Activated B cell treated with CpG ODN at 0.5 μM for 24 hours (primary cell): ENCODE results near the gene TBX21. TPM values are rescaled to one million over a fixed set of nuclear protein-coding genes. Genes with fewer than 3 reads are reported as not detected.
A peak's percentile ranks its signal among the peaks of the same experiment; 100 is the strongest.

Experiments
- ATAC-seq: fragments of 200-7000 bp; cut with Tn5 transposase; one replicate; pipeline ENCODE4 v1.10.0; 2021; ENCODE audit warnings: low read depth, mild to moderate bottlenecking, moderate library complexity
- CTCF ChIA-PET: fragments of 350-600 bp; sonication (Branson Sonifier 250); formaldehyde crosslinking; loops from one replicate; lab custom pipeline; 2021; ENCODE audit warnings: antibody characterized with exemption; lab: Charles Lee
- POLR2A ChIA-PET: fragments of 350-600 bp; sonication (Branson Sonifier 250); formaldehyde crosslinking; loops from one replicate; lab custom pipeline; 2021; ENCODE audit warnings: antibody characterized with exemption; lab: Charles Lee
- DNase-seq: peaks from one replicate; pipeline ENCODE4 v3.0.0; 2022
- H3K27ac Mint-ChIP-seq: one replicate; pipeline ENCODE4 v1.8.0; 2020; ENCODE audit warnings: mixed read lengths
- H3K27me3 Mint-ChIP-seq: one replicate; pipeline ENCODE4 v1.8.0; 2021; ENCODE audit warnings: mixed read lengths
- H3K36me3 Mint-ChIP-seq: one replicate; pipeline ENCODE4 v1.8.0; 2021; ENCODE audit warnings: low read depth, mixed read lengths
- H3K4me1 Mint-ChIP-seq: one replicate; pipeline ENCODE4 v1.8.0; 2021; ENCODE audit warnings: mixed read lengths
- H3K4me3 Mint-ChIP-seq: one replicate; pipeline ENCODE4 v1.8.0; 2020; ENCODE audit warnings: mild to moderate bottlenecking, mixed read lengths
- H3K9me3 Mint-ChIP-seq: one replicate; pipeline ENCODE4 v1.8.0; 2020; ENCODE audit warnings: mixed read lengths
- CTCF ChIP-seq: fragments of 200-600 bp; IDR thresholded peaks from one replicate; pipeline ENCODE4 v1.8.0; 2022; ENCODE audit warnings: antibody characterized with exemption, mild to moderate bottlenecking
- intact Hi-C: fragments of 100-400 bp; cut with micrococcal nuclease; formaldehyde crosslinking; loops from one replicate; pipeline ENCODE4 v1.15.1; 2024
- total RNA-seq: library from RNA; stranded (reverse); gene quantifications from 2 replicates; pipeline ENCODE4 v1.2.3, GENCODE V29; 2022

Gene TBX21
- total RNA-seq, 1 donor from 2014 or later = 3.8 TPM

- ChIA-PET CTCF (interaction anchor here (2.9 kb wide), 1 partner anchor 30 kb away, joined by 10 read pairs; the partner anchor contains the start of gene TBX21), POLR2A (interaction anchor here (0.7 to 3.7 kb wide), 8 partner anchors 9 to 33 kb away, joined by 3 to 15 read pairs (median 6); partner anchors contain the start of genes TBKBP1 and TBX21)
- TF ChIP-seq CTCF = no peak
- intact Hi-C loops = no loop called here
- Mint-ChIP-seq H3K4me1 (peaks cover 65% of the 10 kb centered on the region), H3K36me3 (no peaks in the 10 kb centered on the region), H3K9me3 (no peaks in the 10 kb centered on the region), H3K4me3 (peak overlapping the region; percentile 73), H3K27ac (peak overlapping the region; percentile 65), H3K27me3 (no peaks in the 10 kb centered on the region)
- DNase-seq = no peak
- ATAC-seq = peak; percentile 54
Measured at GRCh38 chr17:47703191-47703591, 29.8 kb upstream of the TBX21 start.

GRCh38 chr17:47703671-47704070 is 29.4 kb upstream of the TBX21 start:
- Mint-ChIP-seq H3K9me3 (no peaks in the 10 kb centered on the region), H3K4me1 (peaks cover 62% of the 10 kb centered on the region), H3K27ac (peak overlapping the region; percentile 65), H3K36me3 (no peaks in the 10 kb centered on the region), H3K27me3 (no peaks in the 10 kb centered on the region), H3K4me3 (peak overlapping the region; percentile 73)
- ChIA-PET POLR2A (interaction anchor here (0.7 to 3.7 kb wide), 9 partner anchors 10 to 53 kb away, joined by 3 to 15 read pairs (median 5); partner anchors contain the start of genes TBKBP1 and TBX21), CTCF (interaction anchor here (1.2 kb wide), 1 partner anchor 32 kb away, joined by 3 read pairs; no protein-coding TSS in a partner anchor)
- TF ChIP-seq CTCF = no peak
- DNase-seq = no peak
- intact Hi-C loops = loop anchor here (1.0 kb wide), 1 partner anchor 16 kb away; no protein-coding TSS in a partner anchor
- ATAC-seq = no peak

DNA sequence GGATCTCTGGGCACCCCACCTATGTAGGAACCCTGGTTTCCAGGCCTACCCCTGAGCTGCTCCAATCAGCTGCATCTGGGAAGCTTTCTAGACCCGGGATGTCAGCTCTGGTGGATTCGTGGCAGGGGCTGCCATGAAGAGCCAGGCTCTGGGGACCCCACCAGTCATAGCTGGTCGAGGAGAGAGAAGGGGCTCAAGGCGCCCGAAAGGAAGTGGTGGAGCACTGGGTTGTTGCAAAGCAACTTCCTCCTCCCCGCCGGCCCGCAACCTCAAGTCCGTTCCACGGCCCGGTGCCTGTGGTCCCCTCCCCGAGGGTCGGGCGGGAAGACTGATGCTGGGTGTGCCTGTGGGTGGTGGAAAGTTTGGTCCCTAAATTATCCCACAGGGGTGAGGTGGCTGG is 28.9 kb upstream of the TBX21 start:
- POLR2A ChIA-PET = interaction anchor here (0.9 to 3.7 kb wide), 8 partner anchors 10 to 54 kb away, joined by 3 to 15 read pairs (median 6); partner anchors contain the start of genes TBKBP1 and TBX21
- ATAC-seq = peak; percentile 67
- CTCF ChIA-PET = interaction anchor here (0.7 to 1.2 kb wide), 4 partner anchors 9 to 32 kb away, joined by 3 to 5 read pairs (median 3); no protein-coding TSS in a partner anchor
- Mint-ChIP-seq H3K4me1 (peaks cover 58% of the 10 kb centered on the region), H3K4me3 (peak overlapping the region; percentile 73), H3K9me3 (no peaks in the 10 kb centered on the region), H3K27ac (peak overlapping the region; percentile 65), H3K27me3 (no peaks in the 10 kb centered on the region), H3K36me3 (no peaks in the 10 kb centered on the region)
- peak; percentile 48 for DNase-seq
- TF ChIP-seq CTCF = no peak
- intact Hi-C loops = loop anchor here (1.0 kb wide), 1 partner anchor 15 kb away; no protein-coding TSS in a partner anchor

- DNase-seq = no peak
- H3K27ac Mint-ChIP-seq = no peak overlapping the region
- TF ChIP-seq CTCF = no peak
- ATAC-seq = no peak
- no peaks in the 10 kb centered on the region for H3K9me3 Mint-ChIP-seq
- no peaks in the 10 kb centered on the region for H3K36me3 Mint-ChIP-seq
- ChIA-PET POLR2A (interaction anchor here (0.6 to 3.7 kb wide), 8 partner anchors 11 to 1514 kb away, joined by 3 to 15 read pairs (median 6); partner anchors contain the start of genes TBKBP1 and TBX21), CTCF (interaction anchor here (0.7 to 1.2 kb wide), 4 partner anchors 9 to 31 kb away, joined by 3 to 5 read pairs (median 3); no protein-coding TSS in a partner anchor)
- peaks cover 58% of the 10 kb centered on the region for H3K4me1 Mint-ChIP-seq
- H3K4me3 Mint-ChIP-seq = no peak overlapping the region
- H3K27me3 Mint-ChIP-seq = no peaks in the 10 kb centered on the region
- intact Hi-C loops = loop anchor here (1.0 kb wide), 1 partner anchor 15 kb away; no protein-coding TSS in a partner anchor
Measured at GRCh38 chr17:47704736-47705135, 28.3 kb upstream of the TBX21 start.
